Karpas-422 (cell line): ENCODE measurements around the gene BICD1. TPM values are rescaled to one million over a fixed set of nuclear protein-coding genes. Genes with fewer than 3 reads are reported as not detected.
A peak's percentile ranks its signal among the peaks of the same experiment; 100 is the strongest.

ENCODE experiments used
- DNase-seq: peaks from one replicate; pipeline ENCODE4 v3.0.0-alpha.2; 2015
- H2AFZ ChIP-seq: fragments of 200-600 bp; sonication (generic); 2 replicates; pipeline ENCODE4 v1.6.1; 2014; ENCODE audit warnings: antibody characterized with exemption, low read length, mixed read lengths
- H3K27ac ChIP-seq: fragments of 200-600 bp; sonication (generic); 2 replicates; pipeline ENCODE4 v1.5.1; 2014; ENCODE audit warnings: mild to moderate bottlenecking, low read length, moderate library complexity
- H3K27me3 ChIP-seq: fragments of 200-600 bp; sonication (generic); 2 replicates; pipeline ENCODE4 v1.6.1; 2014; ENCODE audit warnings: low read length, mixed read lengths
- H3K36me3 ChIP-seq: fragments of 200-600 bp; sonication (generic); 2 replicates; pipeline ENCODE4 v1.6.1; 2014; ENCODE audit warnings: low read length, mixed read lengths; ENCODE audit not compliant: insufficient read depth
- H3K4me1 ChIP-seq: fragments of 200-600 bp; sonication (generic); 2 replicates; pipeline ENCODE4 v1.6.1; 2014; ENCODE audit warnings: mild to moderate bottlenecking, low read length, mixed read lengths
- H3K4me2 ChIP-seq: fragments of 200-600 bp; sonication (generic); 2 replicates; pipeline ENCODE4 v1.6.1; 2014; ENCODE audit warnings: low read length, low read depth, mild to moderate bottlenecking; ENCODE audit not compliant: poor library complexity, severe bottlenecking
- H3K4me3 ChIP-seq: fragments of 200-600 bp; sonication (generic); 2 replicates; pipeline ENCODE4 v1.5.1; 2014; ENCODE audit warnings: mild to moderate bottlenecking, antibody characterized with exemption, low read length, mixed read lengths
- H3K79me2 ChIP-seq: fragments of 200-600 bp; sonication (generic); 2 replicates; pipeline ENCODE4 v1.6.1; 2014; ENCODE audit warnings: mild to moderate bottlenecking, low read length, mixed read lengths
- H3K9ac ChIP-seq: fragments of 200-600 bp; sonication (generic); 2 replicates; pipeline ENCODE4 v1.6.0; 2014; ENCODE audit warnings: low read length
- H3K9me2 ChIP-seq: fragments of 200-600 bp; sonication (generic), shearing (Covaris generic); replicated peaks from 2 replicates; pipeline ENCODE4 v1.6.0; 2014; ENCODE audit warnings: mild to moderate bottlenecking, low read length, moderate library complexity; ENCODE audit not compliant: insufficient read depth
- H3K9me3 ChIP-seq: fragments of 300-700, 200-600 bp; sonication (generic); 2 replicates; pipeline ENCODE4 v1.6.1; 2014; ENCODE audit warnings: low read length, mixed read lengths
- H4K20me1 ChIP-seq: fragments of 200-600 bp; sonication (generic); 2 replicates; pipeline ENCODE4 v1.6.1; 2014; ENCODE audit warnings: mild to moderate bottlenecking, antibody characterized with exemption, low read length, low read depth; ENCODE audit not compliant: insufficient read depth
- total RNA-seq: library from RNA; depleted of rRNA; stranded (reverse); fragments of >200 nt; shearing (Covaris generic); gene quantifications from 2 replicates; pipeline ENCODE4 v1.2.3, GENCODE V29; 2014; ENCODE audit warnings: low replicate concordance

The BICD1 gene
- total RNA-seq, 1 experiment from 2014 or later: 55.7 TPM

DNA sequence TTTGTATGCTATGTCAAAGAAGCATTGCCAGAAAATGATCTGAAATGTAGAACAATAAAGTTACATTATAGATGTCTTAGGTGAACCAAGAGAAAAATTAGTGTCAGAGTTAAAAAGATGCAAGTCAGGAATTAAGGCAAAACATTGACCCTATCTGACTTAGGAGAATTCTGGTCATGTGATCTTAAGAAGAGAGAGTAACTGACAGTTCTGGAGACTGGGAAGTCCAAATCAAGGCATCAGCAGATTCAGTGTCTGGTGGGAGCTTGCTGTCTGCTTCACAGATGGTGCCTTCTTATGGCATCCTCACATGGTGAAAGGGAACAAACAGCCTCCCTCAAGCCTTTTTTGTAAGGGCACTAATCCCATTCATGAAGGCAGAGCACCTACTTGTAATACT is 42.8 kb downstream of the BICD1 start:
- Histone ChIP-seq H3K4me2 (no peak overlapping the region), H3K9me2 (no peaks in the 10 kb centered on the region), H3K27ac (no peak overlapping the region), H3K27me3 (no peaks in the 10 kb centered on the region), H3K36me3 (peaks cover 16% of the 10 kb centered on the region), H3K4me1 (peaks cover 29% of the 10 kb centered on the region), H3K9me3 (no peaks in the 10 kb centered on the region), H3K4me3 (no peak overlapping the region), H3K9ac (no peak overlapping the region), H2AFZ (no peak overlapping the region), H3K79me2 (peaks cover 88% of the 10 kb centered on the region), H4K20me1 (no peaks in the 10 kb centered on the region)
- no peak for DNase-seq

DNA sequence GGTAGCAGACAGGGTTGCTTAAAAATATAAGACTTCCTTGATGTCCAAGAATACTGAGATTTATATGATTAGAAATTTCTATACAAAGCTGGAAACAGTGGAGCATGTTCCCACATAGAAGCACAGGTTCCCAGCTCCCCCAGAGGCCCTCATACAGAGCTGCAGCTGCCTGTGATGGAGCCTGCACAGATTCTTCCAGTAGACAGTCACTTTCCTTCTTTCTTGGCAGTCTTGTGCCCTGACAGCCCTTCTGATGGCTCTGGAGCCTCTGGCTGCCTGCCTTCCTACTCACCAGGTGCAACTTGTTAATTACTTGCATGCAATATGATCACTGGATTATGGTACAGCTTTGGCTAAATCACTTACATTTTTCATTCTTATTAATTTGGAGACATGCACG is 44.4 kb downstream of the BICD1 start:
- no peak overlapping the region for H3K27ac ChIP-seq
- H3K36me3 ChIP-seq: peaks cover 16% of the 10 kb centered on the region
- no peaks in the 10 kb centered on the region for H3K27me3 ChIP-seq
- H4K20me1 ChIP-seq: no peaks in the 10 kb centered on the region
- no peak overlapping the region for H3K4me3 ChIP-seq
- DNase-seq: no peak
- H2AFZ ChIP-seq: no peak overlapping the region
- no peak overlapping the region for H3K4me2 ChIP-seq
- no peaks in the 10 kb centered on the region for H3K9me2 ChIP-seq
- no peaks in the 10 kb centered on the region for H3K9me3 ChIP-seq
- peaks cover 22% of the 10 kb centered on the region for H3K4me1 ChIP-seq
- H3K79me2 ChIP-seq: peaks cover 88% of the 10 kb centered on the region
- H3K9ac ChIP-seq: no peak overlapping the region

DNA sequence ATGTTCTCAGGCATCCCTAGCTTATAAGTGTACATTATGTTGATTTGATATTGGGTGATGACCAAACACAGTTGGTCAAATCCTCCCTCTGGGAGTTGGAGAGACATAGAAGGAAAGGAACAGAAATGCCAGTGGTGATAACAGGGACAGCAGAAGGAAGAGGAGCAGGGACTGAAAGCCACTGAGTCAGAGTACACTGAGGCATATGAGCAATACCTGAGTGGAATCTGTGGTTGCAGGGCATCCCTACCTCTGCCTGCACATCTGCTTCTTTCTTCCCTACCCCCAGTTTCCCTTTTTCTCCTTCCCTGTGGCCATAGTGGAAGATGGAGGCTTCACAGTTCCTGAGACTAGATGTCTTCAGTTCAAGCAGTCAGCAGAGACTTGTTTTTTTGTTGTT is 44.9 kb downstream of the BICD1 start:
- DNase-seq: no peak
- no peaks in the 10 kb centered on the region for H3K9me3 ChIP-seq
- peaks cover 88% of the 10 kb centered on the region for H3K79me2 ChIP-seq
- H3K9ac ChIP-seq: no peak overlapping the region
- H2AFZ ChIP-seq: no peak overlapping the region
- no peak overlapping the region for H3K4me2 ChIP-seq
- no peaks in the 10 kb centered on the region for H3K27me3 ChIP-seq
- no peaks in the 10 kb centered on the region for H3K9me2 ChIP-seq
- no peaks in the 10 kb centered on the region for H4K20me1 ChIP-seq
- H3K4me3 ChIP-seq: no peak overlapping the region
- no peak overlapping the region for H3K27ac ChIP-seq
- H3K36me3 ChIP-seq: peaks cover 16% of the 10 kb centered on the region
- peaks cover 19% of the 10 kb centered on the region for H3K4me1 ChIP-seq

DNA sequence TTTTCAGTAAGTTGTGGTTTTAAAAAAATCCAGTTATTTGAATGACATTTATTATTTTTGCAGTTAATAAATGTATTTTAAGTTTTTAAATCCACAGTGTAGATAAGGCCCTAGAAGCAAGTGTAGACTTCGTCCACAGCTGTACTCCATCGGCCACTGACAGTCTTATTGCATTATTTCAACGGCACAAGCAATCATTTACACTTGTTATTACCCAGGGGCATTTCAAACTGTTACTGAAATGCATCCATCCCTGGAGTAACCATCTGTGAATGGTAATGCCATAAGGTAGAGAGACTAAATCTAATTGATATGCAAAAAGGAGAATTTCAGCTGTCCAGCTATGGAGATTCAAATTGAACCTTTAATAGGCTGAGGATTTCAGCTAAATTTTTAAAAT is 48.4 kb downstream of the BICD1 start:
- Histone ChIP-seq H3K27ac (peak overlapping the region; percentile 35), H3K27me3 (no peaks in the 10 kb centered on the region), H3K4me3 (no peak overlapping the region), H3K9me3 (no peaks in the 10 kb centered on the region), H4K20me1 (no peaks in the 10 kb centered on the region), H3K36me3 (peaks cover 9% of the 10 kb centered on the region; the same call in 1 of the 2 replicates), H3K4me1 (peaks cover 19% of the 10 kb centered on the region), H3K9ac (no peak overlapping the region), H3K79me2 (peaks cover 87% of the 10 kb centered on the region), H3K4me2 (no peak overlapping the region), H2AFZ (no peak overlapping the region), H3K9me2 (no peaks in the 10 kb centered on the region)
- DNase-seq: no peak

DNA sequence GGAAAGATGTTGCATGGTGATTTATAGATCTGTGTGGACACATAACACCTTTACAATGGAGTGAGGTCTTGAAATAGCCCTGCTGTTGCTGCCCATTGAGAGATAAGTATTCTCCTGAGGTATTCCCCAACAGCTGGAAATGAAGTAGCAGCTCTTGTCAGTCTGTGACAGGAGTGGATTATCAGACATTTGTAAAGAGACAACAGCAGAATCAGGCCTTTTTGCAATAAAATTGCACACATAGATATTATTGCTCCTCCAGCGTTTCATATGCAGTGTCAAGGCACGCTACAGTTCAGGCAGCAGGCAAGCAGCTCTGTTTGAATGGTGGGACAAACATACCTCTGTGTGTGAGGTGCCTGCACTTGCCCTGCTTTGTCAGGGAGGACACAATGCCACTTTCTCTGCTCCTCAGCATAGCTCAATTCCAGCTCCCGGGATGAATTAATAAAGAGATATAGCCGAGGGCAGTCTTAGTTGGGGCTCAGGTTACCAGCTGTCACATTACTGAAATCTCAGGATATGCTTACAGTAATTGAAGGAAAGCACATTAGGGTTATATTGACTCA is 49.4 kb downstream of the BICD1 start:
- no peak overlapping the region for H3K9ac ChIP-seq
- H3K27ac ChIP-seq: no peak overlapping the region
- H3K79me2 ChIP-seq: peaks cover 90% of the 10 kb centered on the region
- H3K9me3 ChIP-seq: no peaks in the 10 kb centered on the region
- no peaks in the 10 kb centered on the region for H4K20me1 ChIP-seq
- H3K36me3 ChIP-seq: peaks cover 9% of the 10 kb centered on the region; the same call in 1 of the 2 replicates
- DNase-seq: no peak
- H3K9me2 ChIP-seq: no peaks in the 10 kb centered on the region
- no peak overlapping the region for H3K4me3 ChIP-seq
- H3K27me3 ChIP-seq: no peaks in the 10 kb centered on the region
- H3K4me2 ChIP-seq: no peak overlapping the region
- no peak overlapping the region for H2AFZ ChIP-seq
- H3K4me1 ChIP-seq: peaks cover 19% of the 10 kb centered on the region

DNA sequence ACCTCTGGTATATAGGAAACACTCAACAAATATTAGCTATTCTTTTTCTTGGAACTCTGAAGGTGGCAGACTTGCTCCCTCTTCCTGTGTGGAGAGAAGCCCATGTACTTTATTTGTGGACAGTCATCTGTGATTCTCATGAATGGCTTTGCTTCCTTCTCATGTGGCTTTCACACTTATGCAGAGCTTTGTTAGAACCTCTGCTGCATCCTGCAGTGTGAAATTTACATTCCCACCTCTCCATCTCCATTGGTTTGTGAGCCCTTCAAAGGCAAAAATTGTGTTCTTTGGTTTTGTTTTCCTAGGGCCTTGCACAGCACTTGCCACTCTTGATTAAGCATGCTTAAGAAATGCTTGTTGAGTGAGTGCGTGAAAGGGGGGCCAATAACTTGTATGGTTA is 51.9 kb downstream of the BICD1 start:
- Histone ChIP-seq H3K27me3 (no peaks in the 10 kb centered on the region), H3K4me3 (no peak overlapping the region), H3K27ac (no peak overlapping the region), H3K4me2 (no peak overlapping the region), H4K20me1 (no peaks in the 10 kb centered on the region), H3K36me3 (no peaks in the 10 kb centered on the region), H3K9ac (no peak overlapping the region), H3K79me2 (peaks cover 88% of the 10 kb centered on the region), H3K9me2 (no peaks in the 10 kb centered on the region), H3K4me1 (peaks cover 17% of the 10 kb centered on the region), H3K9me3 (no peaks in the 10 kb centered on the region), H2AFZ (no peak overlapping the region)
- no peak for DNase-seq

DNA sequence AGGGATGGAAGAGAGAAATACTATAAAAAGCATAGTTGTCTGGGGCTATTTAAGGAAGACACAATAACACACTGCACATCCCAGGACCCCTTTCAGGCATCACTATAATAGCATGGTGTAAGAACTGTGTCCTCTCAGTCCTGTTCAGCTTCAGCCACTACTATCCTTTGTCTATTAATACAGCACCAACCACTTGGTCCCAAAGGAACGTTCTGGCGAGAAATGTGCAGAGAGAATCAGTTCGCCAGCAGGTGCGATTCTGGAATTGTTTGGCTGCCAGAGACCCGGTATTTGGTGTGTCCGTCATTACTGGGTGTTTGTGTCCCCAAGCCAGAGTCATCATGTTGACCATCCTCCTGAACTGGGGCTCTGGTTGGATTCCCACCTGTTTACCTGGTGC is 52.7 kb downstream of the BICD1 start:
- no peak overlapping the region for H3K9ac ChIP-seq
- peaks cover 90% of the 10 kb centered on the region for H3K79me2 ChIP-seq
- no peaks in the 10 kb centered on the region for H3K36me3 ChIP-seq
- no peak overlapping the region for H3K4me2 ChIP-seq
- no peaks in the 10 kb centered on the region for H3K27me3 ChIP-seq
- no peak overlapping the region for H3K27ac ChIP-seq
- H3K4me3 ChIP-seq: no peak overlapping the region
- H3K9me3 ChIP-seq: no peaks in the 10 kb centered on the region
- no peak for DNase-seq
- peaks cover 10% of the 10 kb centered on the region for H3K4me1 ChIP-seq
- H3K9me2 ChIP-seq: no peaks in the 10 kb centered on the region
- no peak overlapping the region for H2AFZ ChIP-seq
- no peaks in the 10 kb centered on the region for H4K20me1 ChIP-seq

DNA sequence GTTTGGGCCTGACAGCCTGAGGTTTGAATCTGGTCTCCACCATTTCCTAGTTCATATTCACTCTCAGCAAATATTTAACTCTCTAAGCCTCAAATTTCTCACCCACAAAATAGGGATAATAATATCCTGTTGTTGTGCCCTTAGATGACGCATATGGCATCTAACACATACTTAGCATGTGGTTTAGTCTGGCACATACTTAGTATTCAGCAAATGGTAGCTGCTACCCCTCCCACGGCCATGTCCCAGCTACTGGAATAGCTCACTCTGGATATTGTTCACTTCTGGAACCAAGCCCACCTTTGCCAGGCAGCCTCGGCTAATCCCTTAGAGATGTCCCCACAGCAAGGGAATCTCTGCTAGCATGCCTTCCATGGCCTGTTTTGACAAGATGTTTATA is 53.3 kb downstream of the BICD1 start:
- no peaks in the 10 kb centered on the region for H4K20me1 ChIP-seq
- no peaks in the 10 kb centered on the region for H3K27me3 ChIP-seq
- no peaks in the 10 kb centered on the region for H3K36me3 ChIP-seq

DNA sequence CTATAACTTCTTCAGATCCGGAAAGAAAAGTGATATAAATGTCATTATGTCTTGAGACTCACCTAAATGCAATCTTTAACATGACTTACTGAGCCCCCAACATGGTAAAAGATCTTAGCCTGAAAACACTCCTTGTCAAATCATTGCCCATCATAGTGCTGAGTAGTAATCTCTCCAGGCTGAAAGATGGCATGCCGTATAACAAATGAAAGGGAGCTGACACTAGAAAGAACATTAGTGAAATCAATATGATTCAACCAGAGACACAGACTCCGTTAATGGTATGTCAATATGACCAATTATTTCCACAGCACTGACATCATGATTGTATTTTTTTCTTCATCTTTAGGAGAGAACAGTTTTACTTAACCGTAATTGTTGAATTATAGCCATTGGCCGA is 54.4 kb downstream of the BICD1 start:
- H3K9me3 ChIP-seq: no peaks in the 10 kb centered on the region
- no peaks in the 10 kb centered on the region for H3K36me3 ChIP-seq
- no peaks in the 10 kb centered on the region for H3K27me3 ChIP-seq
- no peak overlapping the region for H3K9ac ChIP-seq
- peaks cover 85% of the 10 kb centered on the region for H3K79me2 ChIP-seq
- H3K9me2 ChIP-seq: no peaks in the 10 kb centered on the region
- no peak for DNase-seq
- no peaks in the 10 kb centered on the region for H3K4me1 ChIP-seq
- H2AFZ ChIP-seq: no peak overlapping the region
- no peak overlapping the region for H3K4me2 ChIP-seq
- no peak overlapping the region for H3K4me3 ChIP-seq
- no peaks in the 10 kb centered on the region for H4K20me1 ChIP-seq
- no peak overlapping the region for H3K27ac ChIP-seq

More for the DNA sequence above, 53.3 kb downstream of the BICD1 start:
- H2AFZ ChIP-seq: no peak overlapping the region
- no peak overlapping the region for H3K4me3 ChIP-seq
- DNase-seq: no peak
- H3K9me3 ChIP-seq: no peaks in the 10 kb centered on the region
- H3K79me2 ChIP-seq: peaks cover 90% of the 10 kb centered on the region
- H3K9ac ChIP-seq: no peak overlapping the region
- peaks cover 5% of the 10 kb centered on the region for H3K4me1 ChIP-seq
- H3K27ac ChIP-seq: no peak overlapping the region
- no peak overlapping the region for H3K4me2 ChIP-seq
- no peaks in the 10 kb centered on the region for H3K9me2 ChIP-seq
